Subcutaneous adipose tissue (tissue), 4 donors: ENCODE results near the gene MSI2. TPM values are rescaled to one million over a fixed set of nuclear protein-coding genes. Genes with fewer than 3 reads are reported as not detected.

Experiments used
- total RNA-seq, 4 donors: library from RNA; depleted of rRNA; stranded (reverse); fragments of >200 nt; gene quantifications; one replicate each; pipeline ENCODE4 v1.1.0, GENCODE V29; 2016
- TF ChIP-seq, protein P1 (sequence below): fragments of 450-650 bp; IDR thresholded peaks from one replicate; pipeline ENCODE4 v1.5.1; 2016; ENCODE audit warnings: low read depth, mild to moderate bottlenecking, control low read depth, antibody characterized with exemption, moderate library complexity

Gene MSI2
- total RNA-seq, 4 donors from 2014 or later: 9.5 to 12.9 (median 10.9) TPM

DNA sequence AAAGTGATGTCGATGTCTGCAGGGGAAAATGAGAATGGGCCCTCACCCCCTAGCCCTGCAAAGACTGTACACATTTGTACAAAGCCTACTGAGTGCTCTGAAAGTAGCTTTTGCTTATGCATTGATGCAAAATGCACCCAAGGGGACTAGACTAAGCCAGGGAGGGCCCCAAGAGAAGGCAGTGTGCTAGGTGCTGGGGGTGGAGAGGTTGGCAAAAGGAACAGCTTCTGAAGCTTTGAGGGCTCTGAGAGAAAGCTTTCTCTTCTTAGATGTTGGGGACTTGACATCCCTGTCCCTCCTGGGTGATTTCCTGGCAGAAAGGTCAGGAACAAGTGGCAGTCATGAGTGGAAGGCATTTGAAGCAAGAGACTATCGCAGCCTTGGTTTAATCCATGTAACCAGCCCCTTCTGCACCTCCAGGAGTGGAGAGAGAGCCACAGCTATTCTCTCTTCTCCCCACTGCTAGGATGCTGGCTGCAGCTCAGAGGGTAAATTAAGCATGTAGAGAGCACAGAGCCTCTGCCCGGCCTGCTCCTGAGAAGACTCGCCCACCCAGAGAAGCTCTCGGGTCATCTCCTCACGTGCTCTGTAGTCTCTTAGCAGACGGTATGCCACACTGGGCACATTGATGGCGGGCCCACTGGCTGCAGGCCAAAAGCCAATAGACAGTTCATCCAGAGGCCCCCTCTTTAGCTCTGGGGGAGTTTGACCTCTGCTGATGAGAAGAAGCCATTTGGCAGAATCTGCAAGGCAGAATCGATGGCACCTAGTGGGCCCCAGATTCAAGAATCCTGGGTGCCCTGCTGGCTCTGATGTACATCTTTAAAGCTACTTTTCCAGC is 221.4 kb downstream of the MSI2 start:
- TF ChIP-seq, protein P1, sequence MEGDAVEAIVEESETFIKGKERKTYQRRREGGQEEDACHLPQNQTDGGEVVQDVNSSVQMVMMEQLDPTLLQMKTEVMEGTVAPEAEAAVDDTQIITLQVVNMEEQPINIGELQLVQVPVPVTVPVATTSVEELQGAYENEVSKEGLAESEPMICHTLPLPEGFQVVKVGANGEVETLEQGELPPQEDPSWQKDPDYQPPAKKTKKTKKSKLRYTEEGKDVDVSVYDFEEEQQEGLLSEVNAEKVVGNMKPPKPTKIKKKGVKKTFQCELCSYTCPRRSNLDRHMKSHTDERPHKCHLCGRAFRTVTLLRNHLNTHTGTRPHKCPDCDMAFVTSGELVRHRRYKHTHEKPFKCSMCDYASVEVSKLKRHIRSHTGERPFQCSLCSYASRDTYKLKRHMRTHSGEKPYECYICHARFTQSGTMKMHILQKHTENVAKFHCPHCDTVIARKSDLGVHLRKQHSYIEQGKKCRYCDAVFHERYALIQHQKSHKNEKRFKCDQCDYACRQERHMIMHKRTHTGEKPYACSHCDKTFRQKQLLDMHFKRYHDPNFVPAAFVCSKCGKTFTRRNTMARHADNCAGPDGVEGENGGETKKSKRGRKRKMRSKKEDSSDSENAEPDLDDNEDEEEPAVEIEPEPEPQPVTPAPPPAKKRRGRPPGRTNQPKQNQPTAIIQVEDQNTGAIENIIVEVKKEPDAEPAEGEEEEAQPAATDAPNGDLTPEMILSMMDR: no peak

DNA sequence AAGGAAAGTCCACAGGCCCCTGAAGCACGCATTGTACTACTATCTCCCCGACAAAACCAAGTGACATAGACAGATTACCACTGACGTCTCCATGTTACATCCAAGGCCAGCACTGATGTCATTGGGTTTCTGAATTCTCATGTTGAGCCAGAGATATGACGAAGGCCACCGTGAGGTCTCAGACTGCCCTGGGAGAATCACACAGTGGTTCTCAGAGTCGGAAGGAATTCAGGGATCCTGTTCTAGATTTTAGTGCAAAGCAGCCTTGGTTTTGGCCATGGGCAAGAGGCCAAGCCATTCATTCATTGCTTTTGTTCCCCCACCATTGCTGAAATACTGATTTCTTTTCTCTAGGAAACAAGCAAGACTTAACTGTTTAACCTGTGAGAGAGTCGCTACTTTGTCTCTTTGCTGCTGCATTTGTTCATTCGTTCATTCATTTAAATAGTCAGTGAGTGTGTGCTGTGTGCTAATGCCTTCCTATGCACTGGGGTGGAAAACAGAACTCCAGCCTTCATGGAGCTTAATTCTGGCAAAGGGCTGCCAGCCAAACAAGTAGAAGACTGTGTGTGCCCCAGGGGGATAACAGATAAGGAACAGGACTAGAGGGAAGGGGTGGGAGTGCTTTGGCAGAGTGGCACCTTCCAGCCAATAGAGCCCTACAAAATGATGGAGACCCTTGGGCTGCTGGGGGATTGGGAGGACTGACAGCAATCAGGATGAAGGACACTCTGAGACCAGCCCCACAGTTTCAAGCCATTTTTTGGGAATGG is 222.3 kb downstream of the MSI2 start:
- TF ChIP-seq, protein P1: no peak

GRCh38 chr17:57480438-57481196 is 224.3 kb downstream of the MSI2 start:
- TF ChIP-seq, protein P1: no peak

- TF ChIP-seq, protein P1: no peak
Measured at GRCh38 chr17:57481910-57482391, 225.6 kb downstream of the MSI2 start.

- TF ChIP-seq, protein P1: no peak
Measured at GRCh38 chr17:57482657-57483056, 226.3 kb downstream of the MSI2 start.

DNA sequence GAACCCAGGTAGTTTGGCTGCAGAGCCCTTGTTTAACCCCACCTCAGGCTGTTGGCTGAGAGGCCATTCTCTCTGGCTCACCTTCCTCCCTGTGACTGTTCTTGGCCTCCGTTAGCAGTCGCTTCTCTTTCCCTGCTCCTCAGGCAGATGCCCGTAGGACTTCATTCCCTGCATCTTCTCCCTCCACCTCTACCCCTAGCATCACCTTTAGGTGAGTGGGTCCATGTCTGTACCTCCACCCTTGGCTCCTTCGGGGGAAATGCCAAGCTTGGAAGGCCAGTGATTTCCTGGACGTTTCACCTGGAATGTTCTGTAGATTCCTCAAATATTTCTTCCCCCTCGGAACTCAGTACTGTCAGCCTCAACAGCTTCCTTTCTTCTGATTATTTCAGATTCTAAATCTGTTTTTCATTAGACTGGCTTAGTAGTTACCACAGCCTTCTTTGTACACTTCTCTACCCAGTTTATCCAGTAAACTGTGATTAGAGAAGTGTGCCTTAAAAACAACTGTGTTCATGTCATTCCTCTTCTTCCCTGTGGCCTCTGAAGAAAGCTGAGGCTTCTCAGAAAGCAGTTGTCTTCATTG is 227.9 kb downstream of the MSI2 start:
- TF ChIP-seq, protein P1: no peak
